Brain pericyte (primary cell): ENCODE results near the gene HCFC1.

ENCODE experiments used
- DNase-seq: peaks from one replicate; pipeline ENCODE4 v3.0.0-alpha.2; 2012; ENCODE audit warnings: low read depth, low spot score

HCFC1 gene

DNA sequence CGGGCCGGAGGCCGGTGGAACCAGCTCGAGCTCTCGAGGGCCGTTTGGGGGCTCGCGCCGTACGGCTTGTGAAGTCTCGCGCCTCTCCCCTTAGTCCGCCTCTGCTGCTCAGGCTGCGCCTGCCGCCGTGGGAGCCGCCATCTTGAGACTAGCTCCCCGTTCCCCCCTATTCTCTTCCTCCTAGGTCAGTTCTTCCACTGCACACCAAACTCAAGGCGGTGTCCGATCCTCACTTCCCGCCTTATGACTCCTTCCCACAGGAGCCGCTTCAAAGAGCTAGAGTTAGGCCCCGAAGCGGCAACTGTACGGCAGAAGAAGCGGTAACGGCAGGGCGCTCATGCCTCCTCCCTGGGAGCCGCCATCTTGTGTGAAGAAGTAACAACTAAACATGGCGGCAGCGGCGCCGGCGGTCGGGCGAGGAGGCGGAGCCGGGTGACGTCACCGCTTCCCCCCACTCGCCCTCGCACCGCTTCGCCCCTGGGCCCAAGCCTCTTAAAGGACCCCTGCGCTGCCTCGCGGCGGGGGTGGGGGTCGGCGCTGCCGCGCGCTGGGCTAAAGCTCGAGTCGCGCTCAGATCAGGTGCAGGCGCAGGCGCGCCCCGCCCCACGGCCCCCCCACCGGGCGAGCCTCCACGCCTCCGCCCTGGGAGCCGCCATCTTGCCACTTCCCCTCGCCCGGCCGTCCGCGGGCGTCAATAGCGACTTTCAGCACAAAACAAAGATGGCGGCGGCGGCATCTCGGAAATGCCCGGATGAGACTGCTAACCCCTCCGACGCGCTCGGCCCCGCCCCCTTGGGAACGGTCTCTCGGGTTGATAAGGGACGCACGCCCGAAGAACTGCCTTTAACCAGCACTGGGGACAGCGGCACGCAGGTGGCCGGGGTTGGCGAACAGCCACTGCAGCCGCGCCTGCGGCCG is at the start of gene HCFC1:
Gene HCFC1 (minus strand): TSS at position 369 of the 918 bp plus-strand sequence. CDS start 978 bp downstream, outside the sequence.
- peak; percentile 81 for DNase-seq

GRCh38 chrX:154021131-154021611 is 49.6 kb upstream of the HCFC1 start:
- no peak for DNase-seq

GRCh38 chrX:154020536-154021115 is 49.0 kb upstream of the HCFC1 start:
- no peak for DNase-seq

DNA sequence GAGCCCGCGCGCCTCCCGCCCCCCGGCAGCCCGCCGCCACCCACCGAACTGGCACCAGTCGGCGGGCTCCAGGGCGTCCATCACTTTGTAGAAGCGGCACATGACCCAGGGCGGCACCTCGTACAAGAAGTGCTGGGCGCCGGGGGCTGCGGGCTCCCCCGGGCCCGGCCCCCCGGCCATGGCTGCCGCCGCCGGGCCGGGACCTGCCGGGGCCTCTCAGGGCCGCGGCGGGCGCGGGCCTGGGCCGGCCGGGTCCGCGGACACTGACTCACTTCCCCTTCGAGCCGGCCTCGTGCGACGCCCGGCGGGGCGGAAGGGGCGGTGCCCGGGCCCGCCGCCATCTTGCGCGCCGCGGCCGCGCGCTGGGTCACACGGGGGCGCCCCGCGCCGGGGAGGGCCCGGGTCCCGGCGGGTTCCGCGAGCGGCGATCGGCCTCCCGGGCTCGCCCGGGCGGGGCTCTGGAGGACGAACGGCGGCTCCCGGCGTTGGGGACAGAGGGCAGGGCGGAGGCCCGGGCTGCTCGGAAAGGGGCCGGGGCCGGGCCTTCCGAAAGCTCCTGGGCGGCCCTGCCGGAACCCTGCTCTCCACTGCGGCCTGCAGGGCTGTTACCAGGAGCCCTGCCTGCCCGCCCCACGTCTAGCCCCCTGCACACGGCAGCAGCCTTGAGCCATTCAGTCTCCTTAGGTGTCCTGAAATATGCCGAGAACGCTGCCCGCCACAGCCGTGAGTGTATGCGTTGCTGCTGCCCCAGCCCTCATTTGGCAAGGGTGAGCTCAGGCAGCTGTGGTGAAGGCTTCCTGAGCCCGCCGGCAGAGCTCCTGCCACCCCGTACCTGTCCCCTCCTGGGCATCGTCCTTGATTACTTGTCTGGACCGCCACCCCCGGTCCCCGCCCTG is 48.3 kb upstream of the HCFC1 start, which contains the start of gene IRAK1:
Gene IRAK1 (minus strand): TSS at position 270 of the 896 bp plus-strand sequence. CDS start 90 bp downstream, at position 180.
- no peak for DNase-seq

GRCh38 chrX:154019061-154019621 is 47.5 kb upstream of the HCFC1 start:
- no peak for DNase-seq

DNA sequence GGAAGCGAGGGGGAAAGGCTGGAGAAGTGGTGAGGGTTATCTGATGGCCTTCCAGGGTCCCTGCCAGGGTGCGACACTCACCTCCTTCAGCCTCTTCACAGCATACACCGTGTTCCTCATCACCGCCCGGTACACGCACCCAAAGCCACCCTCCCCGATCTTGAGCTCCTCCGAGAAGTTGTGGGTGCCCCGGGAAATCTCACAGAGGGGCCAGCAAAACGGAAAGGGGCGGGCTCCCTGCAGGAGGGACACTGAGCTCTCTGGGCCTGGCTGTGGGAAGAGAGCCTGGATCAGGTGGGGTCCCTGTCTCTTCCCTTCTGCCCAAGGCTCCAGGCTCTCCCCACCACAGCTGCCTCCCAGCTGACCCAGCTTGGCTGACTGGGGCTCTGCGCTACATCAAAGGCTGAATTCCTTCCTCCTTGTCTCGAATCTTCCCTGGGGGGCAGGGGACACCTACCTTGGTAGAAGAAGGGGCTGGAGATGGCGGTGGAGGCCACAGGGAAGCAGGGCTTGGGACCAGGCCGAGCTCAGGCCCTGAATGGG is 47.0 kb upstream of the HCFC1 start:
- DNase-seq: no peak

- DNase-seq: no peak
Measured at GRCh38 chrX:154017766-154018517, 46.3 kb upstream of the HCFC1 start.

- DNase-seq: no peak
Measured at GRCh38 chrX:154016366-154017076, 44.9 kb upstream of the HCFC1 start.

- no peak for DNase-seq
Measured at GRCh38 chrX:154015581-154016264, 44.1 kb upstream of the HCFC1 start.

GRCh38 chrX:154014429-154015380 is 43.1 kb upstream of the HCFC1 start:
- DNase-seq: no peak

DNA sequence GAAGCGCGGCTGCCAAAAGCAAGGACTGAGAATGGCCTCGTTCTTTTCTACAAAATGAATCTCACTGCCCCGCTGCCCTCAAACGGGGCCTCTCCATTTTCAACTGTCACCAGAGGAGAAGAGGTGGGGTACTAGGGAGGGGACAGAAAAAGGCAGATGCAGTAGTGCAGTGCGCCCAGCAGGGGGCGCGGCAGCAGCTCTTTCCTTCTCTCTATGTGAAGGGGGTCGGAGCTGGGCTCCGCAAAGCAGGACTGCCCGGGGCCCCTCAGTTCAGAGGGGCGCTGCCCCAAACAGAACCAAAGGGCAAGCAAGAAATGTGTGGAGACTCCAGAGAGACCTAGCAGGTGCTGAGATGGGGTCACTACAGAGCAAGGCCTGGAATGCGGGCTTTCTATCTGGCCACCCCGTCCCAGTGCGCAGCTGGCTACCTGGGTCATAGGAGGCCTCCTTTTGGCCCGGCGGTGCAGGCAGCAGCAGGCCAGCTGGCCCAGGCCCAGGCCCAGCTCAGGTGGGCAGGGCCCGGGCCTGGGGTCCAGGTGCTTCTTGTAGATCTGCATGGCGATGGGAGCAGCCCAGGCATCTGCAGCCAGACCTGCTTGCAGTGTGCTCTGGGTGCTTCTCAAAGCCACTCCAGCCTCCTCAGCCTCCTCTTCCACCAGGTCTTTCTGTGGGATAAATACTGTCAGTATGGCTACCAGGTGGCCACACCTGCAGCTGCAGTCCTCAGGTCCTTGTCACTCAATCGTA is 42.2 kb upstream of the HCFC1 start:
- no peak for DNase-seq

DNA sequence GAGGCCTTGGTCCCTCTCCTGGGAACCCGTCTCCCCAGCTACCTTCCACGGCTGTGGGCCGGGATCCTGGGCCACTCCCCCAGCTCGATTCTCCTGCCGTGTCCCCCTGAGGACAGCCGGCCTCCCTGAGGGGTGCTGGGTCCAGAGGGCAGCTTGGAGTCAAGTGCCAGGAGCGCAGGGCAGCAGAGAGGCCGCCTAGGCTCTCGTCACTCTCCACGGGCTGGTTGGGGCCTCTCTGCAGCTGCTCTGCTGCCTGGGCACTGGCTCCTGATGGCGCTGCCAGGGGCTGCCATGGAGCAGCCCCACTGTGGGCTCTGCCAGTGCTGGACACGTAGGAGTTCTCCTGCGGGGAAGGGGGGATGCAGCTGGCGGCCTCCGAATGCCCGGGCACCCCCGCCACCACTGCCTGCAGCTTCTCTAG is 41.4 kb upstream of the HCFC1 start:
- no peak for DNase-seq

GRCh38 chrX:154012336-154012991 is 40.8 kb upstream of the HCFC1 start:
- DNase-seq: no peak

GRCh38 chrX:154011376-154012335 is 40.0 kb upstream of the HCFC1 start:
- DNase-seq: no peak

DNA sequence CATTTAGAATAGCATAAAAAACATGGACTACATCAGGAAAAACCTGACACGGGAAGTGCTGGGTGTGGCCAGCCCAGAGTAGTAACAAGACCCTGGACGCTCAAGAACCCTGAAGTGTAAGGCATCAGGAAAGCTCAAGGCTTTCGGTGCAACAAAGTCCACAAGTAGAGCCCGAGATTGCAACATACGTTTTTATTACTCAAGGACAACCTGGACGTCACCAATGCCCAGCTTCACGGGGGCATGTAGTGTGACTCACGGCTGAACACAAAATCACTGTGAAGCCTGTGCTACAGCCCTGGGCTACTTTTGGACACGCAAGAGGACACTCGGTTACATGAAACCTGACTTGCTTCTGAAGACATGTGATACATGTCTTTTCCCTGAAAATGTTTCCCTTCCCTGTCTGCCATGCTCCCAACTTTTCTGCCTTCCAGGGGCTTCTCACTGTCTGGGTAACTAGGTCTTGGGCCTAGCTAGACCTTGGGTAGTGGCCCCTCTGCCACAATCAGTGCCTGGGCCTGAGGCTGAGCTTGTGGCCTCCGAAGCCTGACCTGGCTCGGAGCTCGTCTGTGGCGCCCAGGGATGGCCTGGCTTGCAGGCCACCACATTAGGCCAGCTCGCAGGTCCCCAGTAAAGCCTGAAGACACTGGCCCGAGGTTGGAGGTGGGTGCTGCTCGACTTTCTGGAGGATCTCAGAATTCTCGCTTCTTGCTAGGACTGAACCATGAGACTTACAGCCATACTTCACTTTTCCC is 38.9 kb upstream of the HCFC1 start:
- no peak for DNase-seq
